Measurements from ENCODE around the gene SLC51B.
"Not testable (repeated sequence)": the region's sequence is repeated elsewhere in the genome, so short reads cannot be mapped to it uniquely, and the experiment has no call there.

Gene SLC51B
- total RNA-seq: 0 reads per million in 4 donors

DNA sequence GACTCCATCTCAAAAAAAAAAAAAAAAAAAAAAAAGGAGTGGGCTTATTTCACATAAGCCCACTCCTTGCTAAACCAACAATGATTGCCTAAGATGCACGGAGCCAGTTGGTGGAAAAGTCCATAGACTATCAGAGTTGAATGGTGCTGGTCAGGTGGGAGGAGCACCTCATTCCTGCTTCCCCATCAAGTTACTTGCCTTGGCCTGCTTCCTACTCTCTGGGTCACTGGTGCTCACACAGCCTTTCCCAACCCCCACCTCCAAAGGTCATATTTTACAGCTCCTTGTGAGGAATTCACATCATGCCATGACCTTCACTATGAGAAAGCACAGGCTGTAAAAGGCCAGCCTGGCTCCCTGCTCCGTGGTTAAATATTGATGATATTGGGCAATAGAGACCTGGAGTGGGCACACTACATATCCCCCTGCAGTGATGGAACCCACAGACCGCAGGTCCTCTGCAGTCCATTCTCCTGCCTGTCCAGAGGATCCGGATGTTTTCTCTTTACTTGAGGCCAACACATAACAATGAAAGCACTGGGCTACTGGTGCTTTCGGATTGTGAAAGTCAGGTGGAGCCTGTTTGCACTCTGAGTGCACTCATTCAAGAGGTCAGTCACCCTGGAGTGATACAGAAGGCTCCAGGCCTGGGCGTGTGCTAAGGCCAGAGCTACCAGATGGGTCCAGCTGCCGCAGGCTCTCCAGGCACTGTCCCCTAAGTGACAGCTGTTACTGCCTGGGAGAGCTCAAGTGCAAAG is at the start of gene SLC51B:
SLC51B (plus strand) TSS at position 664 of the 758 bp plus-strand sequence. CDS start 4,618 bp downstream, outside the sequence.
- DNase-seq: no peak

DNA sequence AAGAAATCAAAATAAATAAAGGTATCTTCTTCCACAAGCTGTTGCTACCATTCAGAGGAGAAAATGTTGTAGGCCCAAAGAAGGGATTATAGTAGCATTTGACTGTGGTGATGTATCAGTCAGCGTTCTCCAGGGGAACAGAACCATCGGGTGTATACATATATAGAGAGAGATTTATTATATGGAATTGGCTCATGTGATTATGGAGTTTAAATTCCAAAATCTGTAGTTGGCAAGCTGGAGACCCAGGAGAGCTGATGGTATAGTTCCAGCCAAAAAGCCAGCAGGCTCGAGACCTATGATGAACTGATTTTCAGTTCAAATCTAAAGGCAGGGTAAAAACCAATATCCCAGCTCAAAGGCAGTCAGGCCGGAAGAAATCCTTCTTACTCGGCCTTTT is 48.1 kb upstream of the SLC51B start:
- DNase-seq: no peak

DNA sequence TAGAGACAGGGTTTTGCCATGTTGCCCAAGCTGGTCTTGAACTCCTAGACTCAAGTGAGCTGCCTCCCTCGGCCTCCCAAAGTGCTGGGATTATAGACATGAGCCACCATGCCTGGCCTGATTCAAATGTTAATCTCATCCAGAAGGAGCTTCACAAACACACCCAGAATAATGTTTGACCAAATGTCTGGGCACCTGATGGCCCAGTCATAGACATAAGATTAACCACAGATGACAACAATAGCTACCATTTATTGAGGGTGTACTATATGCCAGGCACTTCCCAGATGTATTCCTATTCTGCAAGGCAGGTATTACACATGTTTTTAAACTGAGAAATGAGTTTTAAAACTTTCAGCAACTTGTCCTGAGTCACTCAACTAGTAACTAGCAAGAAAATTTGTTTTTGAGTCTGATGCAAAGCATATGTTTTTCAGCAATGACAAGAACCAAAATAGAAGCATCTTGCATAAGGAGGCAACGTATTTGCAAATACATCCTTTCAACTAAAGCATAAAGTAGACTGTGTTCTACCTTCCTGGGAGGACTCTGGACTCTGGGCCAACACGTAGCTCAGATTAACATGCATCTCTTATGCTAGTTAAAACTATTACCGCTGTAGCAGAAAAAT is 47.3 kb upstream of the SLC51B start:
- no peak for DNase-seq

DNA sequence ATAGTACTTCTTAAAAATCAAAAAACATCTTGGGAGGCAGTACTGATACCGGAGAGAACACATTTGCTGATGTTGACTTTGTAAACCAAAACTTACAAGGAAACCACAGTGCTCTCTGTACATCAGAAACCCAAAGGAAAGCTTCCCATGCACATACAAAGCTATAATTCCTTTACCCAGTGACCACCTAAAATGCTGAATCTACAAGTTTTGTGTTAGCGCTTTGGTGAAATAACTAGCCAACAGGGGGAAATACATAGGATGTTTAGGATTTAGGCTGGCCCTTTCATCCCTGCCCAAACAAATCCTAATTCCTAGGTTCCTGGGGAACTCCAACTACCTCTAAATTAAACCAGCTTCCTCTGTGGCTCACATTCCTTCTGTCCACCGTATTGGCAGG is 40.2 kb upstream of the SLC51B start:
- DNase-seq: no peak

DNA sequence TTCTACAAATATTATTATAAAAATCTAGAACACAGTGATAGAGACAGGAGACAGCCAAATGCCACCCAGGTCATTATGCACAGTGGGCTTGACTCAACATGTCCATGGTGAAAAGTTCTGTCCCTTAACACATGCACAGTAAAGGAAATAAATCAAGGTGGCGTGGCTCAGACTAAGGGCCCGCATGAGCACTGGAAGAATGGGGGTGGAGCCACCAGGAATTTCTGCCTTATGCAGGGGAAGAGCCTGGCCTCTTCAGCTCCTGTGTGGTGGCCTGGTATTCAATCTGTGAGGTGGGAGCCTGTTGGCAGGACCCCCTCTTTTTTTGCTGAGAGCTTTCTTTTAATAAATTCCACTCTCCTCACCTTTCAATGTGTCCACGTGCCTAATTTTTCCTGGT is 38.3 kb upstream of the SLC51B start:
- no peak for DNase-seq

DNA sequence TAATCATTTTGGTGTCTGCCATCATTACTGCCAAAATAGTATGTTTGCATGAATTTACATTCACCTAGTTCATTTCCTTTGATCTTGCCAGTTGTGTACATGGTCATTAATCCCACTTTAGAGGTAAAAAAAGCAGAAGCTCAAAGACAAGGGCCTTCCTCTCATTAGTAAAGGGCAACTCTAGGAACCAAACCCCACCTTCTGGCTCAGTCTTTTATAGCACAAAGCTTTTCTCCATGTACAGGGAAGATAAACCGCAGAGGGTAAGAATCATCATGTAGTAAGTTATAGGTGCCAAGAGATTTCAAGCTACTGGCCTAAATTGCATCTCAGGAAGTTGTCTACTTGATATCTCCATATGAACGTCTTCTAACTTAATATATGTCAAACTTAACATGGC is 36.2 kb upstream of the SLC51B start:
- DNase-seq: no peak

DNA sequence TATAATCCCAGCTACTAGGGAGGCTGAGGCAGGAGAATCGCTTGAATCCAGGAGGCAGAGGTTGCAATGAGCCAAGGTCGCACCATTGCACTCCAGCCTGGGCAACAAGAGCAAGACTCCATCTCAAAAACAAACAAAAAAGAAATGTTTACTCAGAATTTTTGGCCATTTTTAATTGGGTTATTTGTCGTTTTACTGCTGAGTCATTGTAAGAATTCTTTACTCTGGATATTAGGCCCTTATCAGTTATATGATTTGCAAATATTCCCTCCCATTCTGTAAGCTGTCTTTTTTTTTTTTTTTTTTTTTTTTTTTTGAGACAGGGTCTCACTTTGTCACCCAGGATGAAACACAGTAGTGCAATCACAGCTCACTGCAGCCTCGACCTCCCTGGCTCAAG is 34.0 kb upstream of the SLC51B start:
- not testable (repeated sequence) for DNase-seq

DNA sequence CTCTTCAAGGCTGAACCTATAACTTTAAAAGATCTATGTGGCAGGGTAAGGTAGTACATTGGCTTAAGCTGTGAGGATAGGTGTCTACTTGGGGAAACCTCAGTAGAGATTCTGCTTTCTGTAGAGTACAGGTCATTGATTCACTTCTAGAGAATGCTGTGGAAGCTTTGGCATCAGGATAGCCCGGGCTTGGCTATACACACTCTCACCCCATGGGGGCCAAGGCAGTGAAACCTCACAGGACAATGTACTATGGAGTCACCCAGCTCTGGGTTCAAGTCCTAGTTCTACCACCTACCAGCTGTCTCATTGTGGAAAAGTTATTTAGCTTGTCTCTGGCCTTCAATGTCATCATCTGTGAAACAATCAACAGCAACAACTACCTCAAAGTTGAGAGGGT is 24.8 kb upstream of the SLC51B start:
- DNase-seq: no peak

DNA sequence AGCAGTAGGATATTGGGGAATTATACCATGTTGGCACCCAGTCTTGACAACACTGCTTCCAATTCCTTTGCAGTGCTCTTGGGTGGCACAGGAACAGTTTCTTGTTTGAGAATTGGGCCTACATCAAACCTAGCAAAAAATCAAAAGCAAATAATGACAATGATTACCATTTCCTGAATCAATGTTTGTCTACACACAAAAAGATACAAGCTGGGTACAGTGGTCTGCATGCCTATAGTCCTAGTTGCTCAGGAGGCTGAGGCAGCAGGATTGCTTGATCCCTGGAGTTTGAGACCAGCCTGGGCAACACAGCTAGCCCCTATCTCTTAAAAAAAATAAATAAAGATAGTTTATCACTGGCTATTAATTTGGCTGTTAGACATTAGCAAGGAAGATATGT is 23.7 kb upstream of the SLC51B start:
- no peak for DNase-seq

DNA sequence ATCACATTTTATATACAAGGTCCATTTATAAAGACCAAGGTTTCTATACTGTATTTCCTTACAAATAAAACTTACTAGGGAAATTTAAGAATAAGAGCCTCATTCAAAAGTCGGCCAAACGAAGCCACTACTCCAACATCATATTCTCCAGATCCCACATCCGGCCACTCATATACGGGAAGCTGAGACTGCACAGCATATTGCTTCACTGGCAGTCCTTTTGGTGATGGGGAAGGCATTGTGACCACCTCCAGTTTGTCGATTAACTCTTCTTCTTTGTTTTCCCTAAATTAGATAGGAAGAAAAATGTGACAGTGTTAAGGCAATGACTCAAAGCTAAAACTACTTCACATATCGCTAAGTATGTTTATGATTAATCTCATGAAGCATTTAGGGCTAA is 18.4 kb upstream of the SLC51B start:
- no peak for DNase-seq

DNA sequence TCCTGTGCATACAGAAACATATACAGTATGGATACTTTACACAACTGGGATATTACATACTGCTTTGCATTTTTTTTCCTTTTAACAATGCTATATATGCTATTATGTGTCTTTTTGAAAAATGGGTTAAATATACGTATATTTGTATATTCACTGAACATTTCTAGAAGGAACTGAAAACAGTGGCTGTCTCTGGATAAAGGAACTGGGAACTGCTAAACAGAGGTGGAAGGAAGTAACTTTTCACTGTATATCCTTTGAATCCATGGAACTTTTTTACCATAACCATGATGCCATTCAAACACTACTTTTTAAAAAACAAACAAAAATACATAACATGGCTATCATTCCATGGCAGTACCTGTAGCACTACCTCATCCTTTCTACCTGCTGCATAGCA is 17.6 kb upstream of the SLC51B start:
- no peak for DNase-seq

DNA sequence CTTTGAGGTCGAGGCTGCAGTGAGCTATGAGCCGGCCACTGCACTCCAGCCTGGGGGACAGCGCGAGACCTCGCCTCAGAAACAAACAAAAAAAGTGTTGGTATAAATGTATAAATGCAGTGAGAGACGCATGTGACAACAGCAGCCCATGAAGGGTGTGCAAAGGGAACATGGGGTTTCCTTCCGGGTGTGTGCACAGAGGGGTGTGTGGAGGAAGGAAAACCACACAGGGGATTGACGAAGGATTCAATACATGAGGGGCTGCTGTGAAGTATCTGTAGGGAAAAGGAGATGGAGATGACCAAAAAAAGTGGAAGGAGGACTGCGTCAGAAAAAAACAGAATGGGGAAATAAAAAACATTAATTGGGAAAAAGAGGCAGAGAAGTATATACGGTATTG is 16.8 kb upstream of the SLC51B start:
- no peak for DNase-seq

DNA sequence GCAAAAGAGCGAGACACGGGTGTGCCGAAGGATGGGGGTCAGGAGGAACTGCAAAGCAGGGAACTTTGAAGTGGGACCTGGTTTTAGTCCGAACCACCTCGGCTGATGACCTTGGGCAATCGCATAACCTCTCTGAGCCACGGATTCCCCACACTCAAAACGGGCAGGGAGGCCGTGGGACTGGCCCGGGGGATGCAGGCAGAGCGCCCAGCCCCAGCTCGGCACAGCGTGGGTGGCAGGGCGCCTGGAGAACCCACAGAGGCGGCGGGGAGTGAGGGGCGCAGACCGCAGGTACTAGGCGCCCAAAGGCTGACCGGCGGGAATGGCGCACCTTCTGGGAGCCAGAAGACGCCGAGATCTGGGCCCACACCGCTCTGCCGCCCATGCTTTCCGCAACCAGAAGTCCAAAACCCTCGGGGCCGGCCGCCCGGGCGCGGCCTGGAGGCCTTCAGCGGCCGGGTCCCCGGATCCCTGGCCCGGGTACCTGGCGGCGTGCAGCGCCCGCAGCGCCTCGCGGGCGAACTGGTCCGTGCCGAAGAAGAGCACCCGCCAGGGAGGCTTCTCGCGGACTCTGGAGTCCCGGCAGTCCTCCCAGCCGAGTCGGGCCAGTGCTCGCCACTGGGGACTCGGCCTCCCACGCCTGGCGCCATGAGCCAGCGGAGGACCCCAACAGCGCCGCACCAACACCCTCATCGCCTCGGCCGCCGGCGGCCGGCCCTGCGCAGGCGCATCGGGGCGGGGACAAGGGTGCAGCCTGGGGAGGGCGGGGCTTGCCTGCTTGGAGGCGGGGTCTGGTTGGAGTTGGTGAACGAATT is 16.1 kb upstream of the SLC51B start, which contains the start of gene MTFMT:
MTFMT (minus strand) TSS at position 719 of the 815 bp plus-strand sequence; CDS start at position 693, 26 bp downstream.
- peak; percentile 83 to 92 (median 89) for DNase-seq

DNA sequence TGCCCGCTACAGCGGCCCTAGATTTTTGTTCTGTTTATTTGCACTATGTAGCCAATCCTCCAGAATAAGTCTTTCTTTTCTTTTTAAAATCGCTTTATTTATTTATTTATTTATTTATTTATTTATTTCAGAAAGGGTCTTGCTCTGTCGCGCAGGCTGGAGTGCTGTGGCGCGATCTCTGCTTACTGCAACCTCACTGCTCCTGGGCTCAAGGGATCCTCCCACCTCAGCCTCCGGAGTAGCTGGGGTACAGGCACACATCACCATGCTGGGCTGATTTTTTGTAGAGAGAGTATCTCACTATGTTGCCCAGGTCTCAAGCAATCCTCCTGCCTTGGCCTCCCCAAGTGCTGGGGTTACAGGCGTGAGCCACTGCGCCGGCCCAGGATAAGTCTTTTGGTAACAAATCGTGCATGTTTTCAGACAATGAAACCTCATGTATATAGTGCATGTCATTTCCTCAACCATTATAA is 15.4 kb upstream of the SLC51B start:
- DNase-seq: no peak

DNA sequence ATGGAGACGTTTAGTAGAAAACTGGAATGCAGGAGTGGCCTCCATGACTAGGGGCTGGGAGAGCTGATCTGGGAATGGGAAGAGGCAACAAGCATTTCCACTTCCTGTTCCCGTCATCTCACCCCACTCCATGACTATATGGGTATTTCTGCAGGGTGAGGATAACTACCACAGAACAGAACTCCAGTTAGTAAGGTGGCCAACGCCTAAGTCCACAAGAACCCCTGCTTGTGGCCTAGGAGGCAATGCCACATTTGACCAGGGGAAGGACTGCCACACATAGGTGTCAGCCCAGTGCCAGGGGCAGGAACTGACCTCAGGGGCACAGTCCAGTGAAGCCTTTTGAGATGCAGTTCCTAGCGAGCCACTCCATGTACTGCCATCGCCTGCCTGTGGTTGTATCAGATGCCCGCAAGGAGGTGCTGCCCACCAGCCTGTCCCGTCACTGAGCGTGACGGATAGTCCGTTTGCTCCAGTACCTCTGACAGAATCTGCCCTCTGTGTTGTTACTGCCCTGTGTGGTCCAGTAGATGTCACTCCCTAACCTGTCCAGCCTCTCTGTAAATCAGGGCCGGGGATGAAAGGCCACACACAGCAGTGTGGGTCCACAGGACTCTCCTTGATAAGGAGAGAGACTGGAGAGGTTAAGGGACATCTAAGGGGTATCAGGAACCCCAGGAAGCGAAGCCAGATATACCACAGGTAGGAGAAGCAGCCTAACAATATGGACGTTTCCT is 12.2 kb upstream of the SLC51B start:
- peak in 2 of 5 donors; percentile 22 to 66 for DNase-seq

DNA sequence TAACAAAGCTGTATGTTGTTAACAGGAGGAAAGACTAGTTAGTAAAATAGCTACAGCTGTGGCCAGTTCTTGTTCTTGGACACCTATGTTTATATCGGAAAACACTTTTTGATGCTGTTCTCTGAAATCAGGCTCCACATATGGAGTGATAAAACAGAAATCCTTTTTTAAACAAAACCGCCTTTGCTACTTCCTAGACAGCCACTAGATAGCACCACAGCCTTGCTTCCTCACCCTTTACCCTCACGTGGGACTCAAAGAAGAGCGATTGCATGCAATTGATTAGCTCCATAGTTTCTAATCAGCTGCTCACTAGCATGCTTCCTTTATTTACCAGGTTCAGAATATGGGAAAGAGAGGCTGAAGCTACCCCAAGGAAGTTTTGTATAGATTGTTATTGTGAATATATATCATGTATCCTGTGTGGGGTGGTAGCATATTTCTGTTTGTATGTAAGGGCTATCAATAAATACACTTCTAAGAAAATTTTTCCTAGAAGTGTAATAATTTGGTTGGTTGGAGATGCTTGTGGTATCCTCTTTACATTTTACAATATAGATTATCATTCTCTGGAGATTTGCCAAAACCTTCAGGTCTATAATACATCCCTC is 11.4 kb upstream of the SLC51B start:
- peak in 2 of 5 donors; percentile 10 to 44 for DNase-seq

DNA sequence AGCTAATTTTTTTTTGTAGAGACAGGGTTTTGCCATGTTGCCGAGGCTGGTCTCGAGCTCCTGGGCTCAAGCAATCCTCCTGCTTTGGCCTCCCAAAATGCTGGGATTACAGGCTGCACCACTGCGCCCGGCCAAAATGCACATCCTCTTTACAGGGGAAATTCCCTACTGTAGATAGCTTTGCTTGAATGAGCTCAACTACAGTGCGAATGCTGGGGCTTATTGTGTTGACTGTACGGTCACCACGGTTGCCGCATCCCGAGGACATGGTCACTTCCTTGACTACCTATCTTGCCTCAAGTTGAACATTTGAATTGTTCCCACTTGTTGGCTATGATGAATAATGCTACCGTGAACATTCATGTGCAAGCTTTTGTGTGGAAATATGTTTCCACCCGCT is 10.5 kb upstream of the SLC51B start:
- DNase-seq: no peak

DNA sequence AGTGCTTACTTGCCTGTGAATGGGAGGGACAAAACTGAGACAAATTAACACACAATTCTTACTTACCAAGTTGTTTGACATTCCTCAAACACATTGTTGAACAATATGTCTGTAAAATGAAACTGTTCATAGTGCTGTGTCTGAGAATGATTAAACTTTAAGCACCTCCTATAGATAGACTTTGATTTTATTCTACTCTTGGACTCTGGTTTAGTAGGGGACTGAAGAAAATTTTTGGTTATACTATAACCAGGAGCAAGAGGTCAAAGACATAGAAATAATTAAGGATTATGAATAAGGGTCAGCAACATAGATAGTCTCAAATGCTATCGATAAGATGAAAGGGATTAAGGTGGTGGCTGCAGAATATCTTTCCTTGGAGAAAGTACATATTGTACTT is 7.9 kb upstream of the SLC51B start:
- no peak for DNase-seq

DNA sequence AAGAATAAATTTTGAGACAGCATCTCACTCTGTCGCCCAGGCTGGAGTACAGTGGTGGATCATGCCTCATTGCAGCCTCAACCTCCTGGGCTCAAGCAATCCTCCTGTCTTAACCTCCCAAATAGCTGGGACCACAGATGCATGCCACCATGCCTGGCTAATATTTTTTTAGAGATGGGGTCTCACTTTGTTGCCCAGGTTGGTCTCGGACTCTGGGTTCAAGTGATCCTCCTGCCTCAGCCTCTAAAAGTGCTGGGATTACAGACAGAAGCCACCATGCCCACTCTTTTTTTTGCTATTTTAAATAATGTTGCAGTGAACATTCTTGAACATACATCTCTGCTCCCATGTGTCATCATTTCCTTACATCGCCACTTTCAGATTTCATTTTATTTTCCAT is 6.8 kb upstream of the SLC51B start:
- DNase-seq: no peak

DNA sequence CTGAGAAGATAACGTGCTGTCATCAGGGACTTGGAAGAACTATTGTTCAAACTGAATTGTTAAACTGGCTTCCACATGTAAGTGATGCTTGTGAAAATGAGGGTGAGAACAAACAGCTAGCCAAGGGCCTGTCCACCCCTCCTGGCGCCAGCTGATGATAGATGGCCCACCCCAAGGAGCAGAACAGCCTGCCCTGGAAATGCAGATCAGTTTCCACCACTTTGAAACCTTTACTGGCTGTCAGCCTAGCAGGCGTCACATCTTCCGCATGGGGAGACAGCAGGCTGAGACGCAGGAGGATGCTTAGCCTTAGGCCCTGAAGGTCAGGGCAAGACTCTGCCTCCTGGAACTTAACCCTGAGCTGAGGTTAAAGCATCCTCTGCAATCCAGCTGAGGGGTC is 6.4 kb upstream of the SLC51B start:
- no peak for DNase-seq

DNA sequence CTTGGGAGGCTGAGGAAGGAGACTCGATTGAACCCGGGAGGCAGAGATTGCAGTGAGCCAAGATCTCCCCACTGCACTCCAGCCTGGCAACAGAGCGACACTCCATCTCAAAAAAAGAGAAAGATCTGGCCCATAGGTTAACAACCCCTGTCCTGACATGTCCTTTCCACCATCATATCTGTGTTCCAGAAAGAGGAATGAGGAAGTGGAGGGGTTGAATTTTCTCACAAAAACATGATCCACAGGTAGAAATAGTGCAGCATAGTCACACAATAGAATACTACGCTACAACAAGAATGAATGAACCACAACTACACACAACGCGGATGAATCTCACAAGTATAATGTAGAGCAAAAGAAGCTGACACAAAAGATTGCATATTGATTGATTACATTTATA is 4.7 kb upstream of the SLC51B start:
- DNase-seq: no peak

DNA sequence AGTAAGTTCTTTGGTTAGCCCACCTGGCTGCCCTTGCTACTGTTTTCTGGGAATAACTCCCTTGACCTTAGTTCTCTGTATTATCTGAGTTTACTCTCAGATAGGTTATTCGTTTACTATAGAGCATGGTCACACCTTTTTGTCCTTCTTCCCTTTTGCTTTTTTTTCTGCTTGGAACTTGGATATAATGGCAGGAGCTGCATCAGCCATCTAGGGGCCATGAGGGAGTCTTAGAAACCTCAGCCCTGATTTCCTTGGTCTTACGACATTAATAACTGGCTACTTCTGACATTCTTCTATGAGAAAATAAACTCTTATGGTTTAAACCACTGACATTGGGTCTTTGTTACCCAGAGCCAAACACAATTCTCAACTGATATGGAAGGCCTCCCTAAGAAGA is 3.4 kb upstream of the SLC51B start:
- DNase-seq: no peak

Data from T-helper 1 cell (primary cell).